GM15510 (cell line): ENCODE results near the gene RPS18.
A peak's percentile ranks its signal among the peaks of the same experiment; 100 is the strongest.

ENCODE experiments used
- POLR2A ChIP-seq: IDR thresholded peaks from 3 replicates; pipeline ENCODE4 v1.6.1; 2011; ENCODE audit warnings: borderline replicate concordance; ENCODE audit not compliant: insufficient read length; ENCODE audit errors: extremely low read depth

RPS18 gene

DNA sequence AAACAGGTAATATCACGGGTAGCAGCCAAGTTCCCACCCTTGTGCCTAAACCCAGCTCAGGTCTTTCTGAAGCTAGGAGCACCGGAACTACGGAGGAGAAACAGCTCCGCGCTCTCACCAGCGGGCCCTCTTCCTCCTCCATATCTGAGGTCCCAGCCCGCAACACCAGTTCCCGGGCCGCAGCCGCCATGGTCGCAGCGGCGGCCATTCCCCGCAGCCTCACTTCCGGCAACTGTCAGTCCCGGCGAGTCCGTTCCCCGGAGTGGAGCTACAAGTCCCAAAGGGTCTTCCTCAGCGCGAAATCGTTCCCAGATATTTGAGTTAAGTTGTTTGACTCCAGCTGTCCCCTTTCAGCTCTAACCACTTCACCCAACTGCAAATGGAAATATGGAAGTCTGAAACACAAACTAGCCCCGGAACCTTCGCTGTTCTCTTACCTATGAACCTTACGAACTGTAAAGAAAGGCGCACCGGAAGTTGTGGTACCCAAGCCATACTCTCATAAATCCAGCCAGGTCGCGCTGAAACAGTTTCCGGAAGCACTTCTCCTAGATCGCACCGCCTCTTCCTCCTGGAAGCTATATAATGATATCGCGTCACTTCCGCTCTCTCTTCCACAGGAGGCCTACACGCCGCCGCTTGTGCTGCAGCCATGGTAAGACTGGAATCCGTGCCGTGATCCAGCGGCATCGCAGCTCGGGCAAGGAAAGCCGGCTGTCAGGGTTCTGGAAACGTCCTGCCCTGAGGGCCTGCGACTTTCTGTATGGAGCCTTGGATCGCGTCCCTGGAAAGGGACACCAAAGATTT lies at the start of gene RPS18, which contains the start of gene VPS52:
TSS of gene RPS18 (plus strand) at position 608 of the 807 bp plus-strand sequence. CDS start at position 653, 45 bp downstream.
TSS of gene VPS52 (minus strand) at position 409 of the 807 bp plus-strand sequence. CDS start at position 208, 201 bp downstream.
- TF ChIP-seq POLR2A: peak; percentile 98

DNA sequence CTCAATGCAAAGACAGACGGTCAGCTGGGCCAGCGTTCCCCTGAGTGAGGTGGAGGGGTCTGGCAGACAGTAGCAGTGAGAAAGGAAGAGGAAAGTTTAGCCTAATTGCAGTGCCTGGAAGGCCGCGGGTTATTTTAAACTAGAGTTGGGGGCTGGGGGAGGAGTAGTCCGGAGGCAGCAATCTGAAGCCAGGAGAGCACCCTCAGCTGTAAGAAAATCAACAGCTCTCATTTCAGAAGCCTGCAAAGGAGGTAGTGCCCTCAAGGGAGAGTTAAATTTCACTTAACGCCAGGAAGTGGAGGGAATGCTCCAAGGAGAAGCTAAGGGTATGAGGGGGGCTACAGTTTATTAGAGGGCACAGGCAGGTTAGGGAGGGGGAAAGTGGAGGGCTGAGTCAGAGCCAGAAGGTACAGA lies 36.6 kb upstream of the RPS18 start:
- no peak for TF ChIP-seq POLR2A

DNA sequence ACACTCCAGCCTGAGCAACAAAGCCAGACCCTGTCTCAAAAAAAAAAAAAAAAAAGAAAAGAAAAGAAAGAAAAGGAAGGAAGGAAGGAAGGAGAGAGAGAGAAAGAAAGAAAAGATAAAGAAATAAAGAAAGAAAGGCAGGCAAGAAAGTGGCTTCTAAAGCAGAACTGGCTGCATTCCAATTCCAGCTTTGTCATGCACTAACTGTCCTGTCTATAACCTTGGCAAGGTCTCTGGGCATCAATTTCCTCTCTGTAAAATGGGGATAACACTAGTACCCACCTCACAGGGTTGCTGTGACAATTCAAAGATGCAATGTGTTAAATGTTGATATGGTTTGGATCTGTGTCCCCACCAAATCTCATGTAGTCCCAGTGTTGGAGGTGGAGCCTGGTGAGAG lies 35.5 kb upstream of the RPS18 start:
- no peak for TF ChIP-seq POLR2A

GRCh38 chr6:33236852-33237251 lies 35.0 kb upstream of the RPS18 start:
- no peak for TF ChIP-seq POLR2A

- no peak for TF ChIP-seq POLR2A
Measured at GRCh38 chr6:33237741-33238140, 34.1 kb upstream of the RPS18 start.

GRCh38 chr6:33241968-33242367 lies 29.9 kb upstream of the RPS18 start:
- TF ChIP-seq POLR2A: no peak

DNA sequence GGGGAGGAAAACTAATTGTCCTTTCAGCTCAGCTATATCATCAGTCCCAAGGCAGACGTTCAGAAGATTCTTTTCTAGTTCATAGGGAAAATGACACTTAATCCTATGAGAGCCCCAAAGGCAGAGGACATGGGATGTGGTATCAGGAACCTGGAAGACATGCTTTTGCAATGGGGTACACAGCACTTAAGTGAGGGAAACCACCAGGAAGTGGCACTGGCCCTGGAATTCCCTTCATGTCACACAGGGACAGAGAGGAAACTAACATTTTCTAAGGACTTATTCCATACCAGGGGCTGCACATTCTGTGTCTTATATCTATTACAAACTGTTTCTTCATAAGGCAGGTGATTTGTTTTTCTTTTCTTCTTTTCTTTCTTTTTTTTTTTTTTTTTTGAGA lies 28.4 kb upstream of the RPS18 start:
- TF ChIP-seq POLR2A: no peak

DNA sequence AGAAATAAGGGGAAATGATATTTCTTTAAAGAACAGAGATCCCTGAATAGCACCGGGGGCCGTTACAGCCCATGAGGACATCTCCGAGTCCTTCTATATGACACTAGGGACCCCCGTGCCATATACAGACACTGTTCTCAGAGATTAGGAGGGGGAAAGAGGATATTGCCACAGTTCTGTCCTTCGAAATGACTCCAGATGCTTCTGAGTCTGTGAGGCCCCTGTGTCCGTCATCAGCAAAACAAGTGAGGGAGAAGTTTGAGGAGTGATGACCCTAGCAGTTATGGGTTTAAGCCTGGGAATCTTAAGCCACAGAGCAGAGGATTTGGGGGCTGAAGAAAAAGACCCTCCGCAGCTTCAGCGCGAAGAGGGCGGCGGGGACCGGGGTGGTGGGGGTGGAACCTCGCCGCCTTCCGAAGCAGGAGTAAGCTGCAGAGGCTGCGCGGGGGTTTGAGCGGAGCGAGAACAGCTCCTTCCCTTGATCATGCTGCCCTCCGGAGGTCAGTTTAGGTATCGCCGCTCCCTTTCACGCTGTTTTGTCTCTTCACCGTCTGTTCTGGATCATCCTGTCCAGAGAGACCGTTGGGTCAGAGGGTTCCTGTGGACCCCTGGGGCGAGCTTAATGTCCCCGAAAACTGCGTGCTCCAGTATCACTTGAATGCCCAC lies 23.8 kb upstream of the RPS18 start:
- TF ChIP-seq POLR2A: no peak

DNA sequence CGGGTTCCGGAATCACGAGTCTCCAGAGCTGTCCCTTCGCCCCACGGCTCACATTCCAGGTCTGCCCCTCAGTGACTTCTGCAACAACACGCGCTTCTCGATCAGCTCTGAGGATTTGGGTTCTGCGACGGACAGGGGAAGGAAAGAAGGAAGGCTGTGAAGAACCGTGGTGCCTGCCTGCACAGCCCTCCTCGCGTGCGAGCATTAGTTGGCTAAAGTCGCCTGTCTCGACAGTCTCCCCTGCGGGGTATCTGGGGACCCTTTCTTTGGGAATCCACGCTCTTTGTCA lies 23.3 kb upstream of the RPS18 start:
- TF ChIP-seq POLR2A: no peak

GRCh38 chr6:33248932-33249731 lies 22.7 kb upstream of the RPS18 start:
- TF ChIP-seq POLR2A: peak; percentile 89

GRCh38 chr6:33249732-33250630 lies 21.9 kb upstream of the RPS18 start:
- TF ChIP-seq POLR2A: no peak

- TF ChIP-seq POLR2A: no peak
Measured at GRCh38 chr6:33250731-33251130, 21.1 kb upstream of the RPS18 start.

DNA sequence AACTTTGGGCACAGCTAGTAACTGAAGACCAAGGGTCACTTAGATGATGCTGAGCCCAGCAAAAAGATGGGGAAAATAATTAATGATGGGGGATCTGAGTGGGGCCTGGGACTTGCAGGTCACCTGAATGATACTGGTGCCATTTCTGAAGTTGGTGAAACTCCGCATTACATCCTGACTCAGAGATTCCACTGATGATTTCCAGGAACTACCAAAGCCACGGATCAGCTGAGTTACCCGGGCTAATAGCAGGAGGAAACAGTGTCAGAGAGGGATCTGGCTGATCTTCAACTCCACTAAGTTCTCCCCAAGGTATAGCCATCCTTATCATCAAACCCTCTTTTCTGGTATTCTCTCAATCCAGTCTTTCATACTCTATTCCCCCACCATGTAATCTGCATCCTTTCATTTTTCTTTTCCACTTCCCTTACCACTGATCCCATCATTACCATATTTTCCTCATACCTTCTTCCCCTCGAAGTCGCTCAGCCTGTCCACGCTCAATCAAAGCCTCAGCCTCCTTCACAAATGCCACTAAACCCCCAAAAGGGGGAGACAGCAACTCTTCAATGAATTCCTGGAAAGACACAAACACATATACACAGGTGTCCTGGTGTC lies 20.4 kb upstream of the RPS18 start:
- no peak for TF ChIP-seq POLR2A

DNA sequence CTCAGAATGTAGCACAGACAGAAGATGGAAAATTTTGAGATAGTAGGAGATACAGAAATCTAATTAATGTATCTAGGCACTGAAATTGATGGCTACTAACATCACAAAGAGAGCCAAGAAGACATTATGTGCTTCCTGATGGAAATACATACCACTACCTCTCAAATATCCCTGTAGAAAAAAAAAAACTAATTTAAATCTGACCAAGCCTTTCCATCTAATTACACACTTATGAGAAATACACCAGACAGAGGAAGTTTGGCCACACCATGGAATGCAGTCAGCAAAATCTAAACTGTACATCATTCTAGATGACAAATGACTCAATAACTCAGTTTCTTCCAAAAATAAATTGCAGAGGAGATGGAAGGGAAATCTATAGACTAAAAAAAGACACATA lies 19.1 kb upstream of the RPS18 start:
- no peak for TF ChIP-seq POLR2A

DNA sequence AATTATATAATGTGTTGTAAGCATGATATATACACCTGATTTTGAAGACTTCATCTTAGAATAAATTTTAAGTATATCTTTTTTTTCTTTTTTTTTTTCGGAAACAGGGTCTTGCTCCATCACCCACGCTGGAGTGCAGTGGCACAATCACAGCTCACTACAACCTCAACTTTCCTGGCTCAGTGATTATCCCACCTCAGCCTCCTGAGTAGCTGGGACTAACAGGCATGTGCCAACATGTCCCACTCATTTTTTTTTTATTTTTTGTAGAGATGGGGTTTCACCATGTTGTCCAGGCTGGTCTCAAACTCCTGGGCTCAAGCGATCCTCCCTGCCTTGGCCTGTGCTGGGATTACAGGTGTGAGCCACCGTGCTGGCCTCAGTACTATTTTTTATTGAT lies 17.3 kb upstream of the RPS18 start:
- TF ChIP-seq POLR2A: no peak

DNA sequence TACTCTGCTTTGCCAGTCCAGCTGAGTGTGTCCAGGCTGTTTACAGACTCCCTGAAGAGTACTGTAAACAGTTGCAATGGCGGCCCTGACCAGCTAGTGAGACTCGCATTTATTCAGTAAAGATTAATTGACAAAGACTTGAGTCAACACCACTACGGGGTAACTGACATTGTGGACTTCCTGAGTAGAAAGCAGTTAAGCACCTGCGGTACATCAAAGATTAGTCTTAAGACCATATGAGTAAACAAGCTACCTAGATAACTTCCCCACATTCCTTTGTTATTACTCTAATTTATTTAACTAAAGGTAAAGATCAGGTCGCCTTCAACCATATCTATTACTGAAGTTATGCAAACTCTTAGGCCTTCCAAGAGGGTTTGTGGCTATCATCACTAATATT lies 12.8 kb upstream of the RPS18 start:
- TF ChIP-seq POLR2A: no peak
